Kidney (tissue), 14 donors: Measurements from ENCODE around the gene ATG13. TPM values are rescaled to one million over a fixed set of nuclear protein-coding genes. Genes with fewer than 3 reads are reported as not detected.
"Not testable (repeated sequence)": the region's sequence is repeated elsewhere in the genome, so short reads cannot be mapped to it uniquely, and the experiment has no call there.

Experiments used
- DNase-seq, 5 donors: peaks; one replicate each; pipeline ENCODE4 v3.0.0-alpha.2; 2013 to 2020
- FAIRE-seq: peaks from 2 replicates; lab custom pipeline; 2012; peaks lifted over from hg19 to GRCh38; lab: Jason Lieb, UNC
- H3K27ac ChIP-seq, 2 donors: one replicate each; pipeline ENCODE4 v1.7.0; 2013; ENCODE audit warnings: low read depth in 2 of 2, low read length in 2 of 2, inconsistent platforms in 1 of 2
- H3K27me3 ChIP-seq: one replicate; pipeline ENCODE4 v1.7.1; 2013; ENCODE audit warnings: low read length, inconsistent platforms; ENCODE audit not compliant: control insufficient read depth, insufficient read depth
- H3K36me3 ChIP-seq, 3 donors: one replicate each; pipeline versions ENCODE4 v1.7.0 to v1.7.1; 2013; ENCODE audit warnings: low read length in 3 of 3, control low read depth in 1 of 3, inconsistent platforms in 1 of 3; ENCODE audit not compliant: insufficient read depth in 3 of 3, control insufficient read depth in 2 of 3
- H3K4me1 ChIP-seq, 3 donors: one replicate each; pipeline versions ENCODE4 v1.7.0 to v1.7.1; 2013; ENCODE audit warnings: low read length in 3 of 3, inconsistent platforms in 1 of 3, low read depth in 1 of 3; ENCODE audit not compliant: control insufficient read depth in 2 of 3, insufficient read depth in 2 of 3
- H3K4me3 ChIP-seq, 3 donors: one replicate each; pipeline versions ENCODE4 v1.7.0 to v1.8.1; 2013; ENCODE audit warnings: low read length in 3 of 3, control low read depth in 1 of 3, inconsistent platforms in 1 of 3
- H3K9ac ChIP-seq, 3 donors: one replicate each; pipeline versions ENCODE4 v1.7.0 to v1.7.1; 2013; ENCODE audit warnings: low read length in 3 of 3, control low read depth in 1 of 3, inconsistent platforms in 1 of 3
- H3K9me3 ChIP-seq, 3 donors: one replicate each; pipeline versions ENCODE4 v1.7.0 to v1.7.1; 2013; ENCODE audit warnings: low read length in 3 of 3, control low read depth in 1 of 3, inconsistent platforms in 1 of 3; ENCODE audit not compliant: control insufficient read depth in 2 of 3, insufficient read depth in 1 of 3
- intact Hi-C: fragments of 100-400 bp; cut with DNase I; formaldehyde crosslinking; loops from one replicate; pipeline ENCODE4 v1.11.1; 2022
- polyA plus RNA-seq: library from polyadenylated mRNA; stranded (reverse); fragments of 350-450 nt; fragmentation: Illumina TruSeq; extraction: RNeasy Lipid Tissue Mini Kit (QIAGEN cat#74804); gene quantifications from one replicate; pipeline ENCODE4 v1.2.3, GENCODE V29; 2014; ENCODE audit warnings: low read depth, low replicate concordance; ENCODE audit not compliant: insufficient read depth
- total RNA-seq: library from RNA; stranded (reverse); fragmentation: NEBNext Ultra II Directional; extraction: Animal tissue kit (Norgen Biotek cat#: 25700); gene quantifications from one replicate; pipeline ENCODE4 v1.2.1, GENCODE V29; 2021
- TF ChIP-seq, protein P1 (sequence below): IDR thresholded peaks from 3 replicates; pipeline ENCODE4 v1.5.1; 2012; ENCODE audit warnings: mild to moderate bottlenecking, moderate library complexity, borderline replicate concordance; ENCODE audit not compliant: insufficient read depth; ENCODE audit errors: extremely low read depth
- donor health status: control.
- donor health status: control.
- donor health status: control.
- donor health status: control.
- donor health status: control.
- donor health status: DM: yes; HTN: yes; CAD: no.
- donor health status: Normal renal cell carcinoma (clear cell type).

Gene ATG13
- total and polyA plus RNA-seq, 2 donors from 2014 or later = 40.1 to 73.5 TPM

DNA sequence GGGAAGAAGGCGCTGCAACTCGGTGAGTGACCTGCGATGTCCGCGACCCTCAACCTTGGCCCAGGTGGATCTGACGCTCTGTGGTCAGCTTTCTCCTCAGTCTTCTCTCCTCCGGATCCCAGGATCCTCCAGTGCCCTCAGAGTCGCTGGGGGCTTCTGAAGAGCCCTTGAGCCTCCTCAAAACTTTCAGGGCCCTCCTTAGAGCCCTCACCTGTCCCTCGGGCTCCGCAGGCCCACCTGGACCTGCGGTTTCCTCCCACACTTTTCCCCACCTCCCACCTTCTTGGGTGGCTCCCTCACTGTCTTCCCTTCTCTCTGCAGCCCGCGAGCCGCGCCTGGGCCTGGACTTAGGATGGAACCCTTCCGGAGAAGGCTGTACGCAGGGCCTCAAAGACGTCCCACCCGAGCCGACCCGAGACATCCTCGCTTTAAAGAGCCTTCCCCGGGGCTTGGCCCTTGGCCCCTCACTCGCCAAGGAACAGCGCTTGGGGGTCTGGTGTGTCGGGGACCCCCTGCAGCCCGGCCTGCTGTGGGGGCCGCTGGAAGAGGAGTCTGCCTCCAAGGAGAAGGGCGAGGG, 83.8 kb downstream of the ATG13 start:
- Histone ChIP-seq H3K4me3 (peak overlapping the region; percentile 94 to 100 (median 99)), H3K9ac (peak overlapping the region; percentile 84 to 98 (median 89)), H3K9me3 (no peaks in the 10 kb centered on the region), H3K27ac (peak overlapping the region; percentile 96), H3K4me1 (peaks cover 0 to 21% (median 3%) of the 10 kb centered on the region in 3 donors), H3K36me3 (peaks cover 2 to 26% (median 23%) of the 10 kb centered on the region in 3 donors), H3K27me3 (no peaks in the 10 kb centered on the region)
- TF ChIP-seq, protein P1, sequence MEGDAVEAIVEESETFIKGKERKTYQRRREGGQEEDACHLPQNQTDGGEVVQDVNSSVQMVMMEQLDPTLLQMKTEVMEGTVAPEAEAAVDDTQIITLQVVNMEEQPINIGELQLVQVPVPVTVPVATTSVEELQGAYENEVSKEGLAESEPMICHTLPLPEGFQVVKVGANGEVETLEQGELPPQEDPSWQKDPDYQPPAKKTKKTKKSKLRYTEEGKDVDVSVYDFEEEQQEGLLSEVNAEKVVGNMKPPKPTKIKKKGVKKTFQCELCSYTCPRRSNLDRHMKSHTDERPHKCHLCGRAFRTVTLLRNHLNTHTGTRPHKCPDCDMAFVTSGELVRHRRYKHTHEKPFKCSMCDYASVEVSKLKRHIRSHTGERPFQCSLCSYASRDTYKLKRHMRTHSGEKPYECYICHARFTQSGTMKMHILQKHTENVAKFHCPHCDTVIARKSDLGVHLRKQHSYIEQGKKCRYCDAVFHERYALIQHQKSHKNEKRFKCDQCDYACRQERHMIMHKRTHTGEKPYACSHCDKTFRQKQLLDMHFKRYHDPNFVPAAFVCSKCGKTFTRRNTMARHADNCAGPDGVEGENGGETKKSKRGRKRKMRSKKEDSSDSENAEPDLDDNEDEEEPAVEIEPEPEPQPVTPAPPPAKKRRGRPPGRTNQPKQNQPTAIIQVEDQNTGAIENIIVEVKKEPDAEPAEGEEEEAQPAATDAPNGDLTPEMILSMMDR = no peak
- intact Hi-C loops = no loop called here
- no peak for FAIRE-seq
- peak in 1 of 5 donors; percentile 75 for DNase-seq

DNA sequence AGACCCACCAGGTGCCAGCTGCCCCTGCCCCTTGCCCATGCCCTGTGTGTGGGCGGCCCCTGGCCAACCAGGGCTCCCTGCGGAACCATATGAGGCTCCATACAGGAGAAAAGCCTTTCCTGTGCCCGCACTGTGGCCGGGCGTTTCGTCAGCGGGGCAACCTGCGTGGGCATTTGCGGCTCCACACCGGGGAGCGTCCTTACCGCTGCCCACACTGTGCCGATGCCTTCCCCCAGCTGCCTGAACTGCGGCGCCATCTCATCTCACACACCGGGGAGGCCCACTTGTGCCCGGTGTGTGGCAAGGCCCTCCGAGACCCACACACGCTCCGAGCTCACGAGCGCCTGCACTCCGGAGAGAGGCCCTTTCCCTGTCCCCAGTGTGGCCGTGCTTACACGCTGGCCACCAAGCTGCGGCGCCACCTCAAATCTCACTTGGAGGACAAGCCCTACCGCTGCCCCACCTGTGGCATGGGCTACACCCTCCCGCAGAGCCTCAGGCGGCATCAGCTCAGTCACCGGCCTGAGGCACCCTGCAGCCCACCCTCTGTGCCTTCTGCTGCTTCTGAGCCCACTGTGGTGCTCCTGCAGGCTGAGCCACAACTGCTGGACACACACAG, 87.8 kb downstream of the ATG13 start:
- no peak overlapping the region for H3K27ac ChIP-seq
- no peaks in the 10 kb centered on the region for H3K9me3 ChIP-seq
- FAIRE-seq (no peak), DNase-seq (no peak)
- intact Hi-C loops = no loop called here
- no peak overlapping the region for H3K4me3 ChIP-seq
- peaks cover 2 to 34% (median 23%) of the 10 kb centered on the region in 3 donors for H3K36me3 ChIP-seq
- H3K4me1 ChIP-seq = peaks cover 0 to 4% (median 0%) of the 10 kb centered on the region in 3 donors
- no peak overlapping the region for H3K9ac ChIP-seq
- TF ChIP-seq, protein P1 = no peak
- H3K27me3 ChIP-seq = no peaks in the 10 kb centered on the region

DNA sequence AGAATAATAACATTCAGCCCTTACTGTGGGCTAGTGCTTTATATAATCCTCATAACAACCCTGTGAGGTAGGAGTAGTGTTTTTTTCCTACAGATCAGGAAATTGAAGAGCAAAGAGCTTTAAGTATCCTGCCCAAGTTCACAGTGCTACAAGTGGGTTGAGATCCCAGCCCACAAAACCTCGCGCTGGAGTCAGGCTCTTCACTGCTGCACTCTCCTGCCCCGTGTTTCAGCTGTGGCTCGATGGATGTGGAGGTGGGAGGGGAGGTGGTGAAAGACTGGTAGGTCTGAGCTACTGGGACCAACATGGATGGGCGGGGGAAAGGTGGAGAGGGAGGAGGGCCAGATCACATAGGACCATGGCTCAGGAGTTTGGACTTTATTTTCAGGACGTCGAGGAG, 89.5 kb downstream of the ATG13 start:
- DNase-seq (no peak), FAIRE-seq (no peak)
- TF ChIP-seq, protein P1 = no peak
- no peak overlapping the region for H3K4me3 ChIP-seq
- H3K9ac ChIP-seq = no peak overlapping the region
- no peak overlapping the region for H3K27ac ChIP-seq
- H3K4me1 ChIP-seq = peaks cover 0 to 2% (median 0%) of the 10 kb centered on the region in 3 donors
- peaks cover 2 to 34% (median 23%) of the 10 kb centered on the region in 3 donors for H3K36me3 ChIP-seq
- no peaks in the 10 kb centered on the region for H3K27me3 ChIP-seq
- no peaks in the 10 kb centered on the region for H3K9me3 ChIP-seq
- intact Hi-C loops = no loop called here

DNA sequence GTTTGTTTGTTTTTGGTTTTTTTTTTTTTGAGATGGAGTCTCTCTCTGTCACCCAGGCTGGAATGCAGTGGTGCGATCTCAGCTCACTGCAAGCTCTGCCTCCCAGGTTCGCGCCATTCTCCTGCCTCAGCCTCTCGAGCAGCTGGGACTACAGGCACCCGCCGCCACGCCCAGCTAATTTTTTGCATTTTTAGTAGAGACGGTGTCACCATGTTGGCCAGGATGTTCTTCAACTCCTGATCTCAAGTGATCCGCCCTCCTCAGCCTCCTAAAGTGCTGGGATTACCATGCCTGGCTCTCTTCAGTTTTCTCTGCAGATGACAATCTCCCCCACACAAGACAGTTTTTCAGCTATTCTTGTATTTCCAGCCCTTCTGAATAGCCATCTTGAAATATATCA, 92.0 kb downstream of the ATG13 start:
- H3K9ac ChIP-seq, DNase-seq, H3K4me3 ChIP-seq, H3K27me3 ChIP-seq, H3K4me1 ChIP-seq, H3K9me3 ChIP-seq, H3K27ac ChIP-seq, FAIRE-seq, intact Hi-C loops: not testable (repeated sequence)
- peaks cover 0 to 19% (median 8%) of the 10 kb centered on the region in 3 donors for H3K36me3 ChIP-seq
